Right lobe of liver (tissue), 4 donors: ENCODE data around the gene SOAT1.

Source experiments
- POLR2A ChIP-seq: fragments of 450-650 bp; IDR thresholded peaks from one replicate; pipeline ENCODE4 v1.6.1; 2017; ENCODE audit warnings: antibody characterized with exemption, mild to moderate bottlenecking
- TF ChIP-seq, protein P1 (sequence below), 4 donors: fragments of 200-600 bp in 3 of 4; fragments of 450-650 bp in 1 of 4; IDR thresholded peaks; one replicate each; pipeline versions ENCODE4 v1.5.1 to v1.8.0; 2016 to 2022; ENCODE audit warnings: antibody characterized with exemption in 4 of 4, mild to moderate bottlenecking in 2 of 4
- donor health status: DM: no; HTN: no; CAD: no.
- donor health status: DM: no; HTN: no; CAD: no.
- donor health status: DM: no; HTN: yes; CAD: no.

DNA sequence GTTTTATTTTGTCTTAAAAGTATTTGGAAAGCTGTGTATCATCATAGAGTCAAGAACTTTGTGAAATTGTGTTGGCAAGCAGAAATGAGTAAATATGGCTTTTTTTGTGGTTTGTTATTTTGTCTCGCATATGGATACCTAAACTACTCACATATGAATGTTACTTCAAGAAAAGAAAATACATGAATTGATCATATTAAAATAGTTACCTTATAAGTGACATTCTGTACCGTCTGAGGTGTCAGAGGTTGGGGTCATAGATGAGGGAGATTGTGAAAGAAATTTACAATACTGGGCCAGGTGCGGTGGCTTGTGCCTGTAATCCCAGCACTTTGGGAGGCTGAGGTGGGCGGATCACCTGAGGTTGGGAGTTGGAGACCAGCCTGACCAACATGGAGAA is 40.8 kb downstream of the SOAT1 start:
- TF ChIP-seq POLR2A = no peak
- TF ChIP-seq, protein P1, sequence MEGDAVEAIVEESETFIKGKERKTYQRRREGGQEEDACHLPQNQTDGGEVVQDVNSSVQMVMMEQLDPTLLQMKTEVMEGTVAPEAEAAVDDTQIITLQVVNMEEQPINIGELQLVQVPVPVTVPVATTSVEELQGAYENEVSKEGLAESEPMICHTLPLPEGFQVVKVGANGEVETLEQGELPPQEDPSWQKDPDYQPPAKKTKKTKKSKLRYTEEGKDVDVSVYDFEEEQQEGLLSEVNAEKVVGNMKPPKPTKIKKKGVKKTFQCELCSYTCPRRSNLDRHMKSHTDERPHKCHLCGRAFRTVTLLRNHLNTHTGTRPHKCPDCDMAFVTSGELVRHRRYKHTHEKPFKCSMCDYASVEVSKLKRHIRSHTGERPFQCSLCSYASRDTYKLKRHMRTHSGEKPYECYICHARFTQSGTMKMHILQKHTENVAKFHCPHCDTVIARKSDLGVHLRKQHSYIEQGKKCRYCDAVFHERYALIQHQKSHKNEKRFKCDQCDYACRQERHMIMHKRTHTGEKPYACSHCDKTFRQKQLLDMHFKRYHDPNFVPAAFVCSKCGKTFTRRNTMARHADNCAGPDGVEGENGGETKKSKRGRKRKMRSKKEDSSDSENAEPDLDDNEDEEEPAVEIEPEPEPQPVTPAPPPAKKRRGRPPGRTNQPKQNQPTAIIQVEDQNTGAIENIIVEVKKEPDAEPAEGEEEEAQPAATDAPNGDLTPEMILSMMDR (IDR thresholded peaks at IDR 0.05) = no peak
